K562 (cell line): ENCODE results near the gene ASPA. TPM values are rescaled to one million over a fixed set of nuclear protein-coding genes. Genes with fewer than 3 reads are reported as not detected.

Source experiments
- ATAC-seq: fragments of 200-7000 bp; cut with Tn5 transposase; 3 replicates; pipeline ENCODE4 v1.9.1; 2020; ENCODE audit warnings: moderate library complexity
- BruUV-seq: library from RNA; stranded (reverse); fragments of 400-500 nt; replicated peaks from 2 replicates; lab custom pipeline; 2021; lab: Mats Ljungman, UMichigan
- CTCF ChIA-PET: fragments of 300-600 bp; formaldehyde crosslinking; extraction: SDS; loops from one replicate; lab custom pipeline; 2021; ENCODE audit warnings: low intra/inter-chr PET ratio; lab: Yijun Ruan, JAX
- POLR2A ChIA-PET: fragments of 300-600, 350-650 bp; sonication (Branson Sonifier 250); formaldehyde crosslinking; extraction: SDS; loops from one replicate; lab custom pipeline; 2021; ENCODE audit warnings: antibody characterized with exemption, inconsistent platforms; lab: Yijun Ruan, JAX
- DNase-seq, 4 experiments: peaks; one replicate each; pipeline versions ENCODE4 v3.0.0 to v3.0.0-alpha.2; 2011 to 2018; ENCODE audit warnings: low spot score in 3 of 4, mixed read lengths in 3 of 4; ENCODE audit errors: extremely low read depth in 1 of 4
- FAIRE-seq: peaks from 2 replicates; lab custom pipeline; 2011; peaks lifted over from hg19 to GRCh38; lab: Jason Lieb, UNC
- H2AFZ ChIP-seq: 2 replicates; pipeline ENCODE4 v1.6.0; 2011; ENCODE audit warnings: low read depth, low read length, control low read depth, inconsistent platforms
- H3K27ac ChIP-seq: fragments of 200-600 bp; 3 replicates; pipeline ENCODE4 v1.8.0; 2011; ENCODE audit warnings: low read depth, mild to moderate bottlenecking, control low read depth, inconsistent platforms, low read length, moderate library complexity, mixed read lengths; ENCODE audit errors: extremely low read depth
- H3K27me3 ChIP-seq, 2 experiments: fragments of 300-600 bp in 1 of 2; 2 replicates in 1 of 2; 3 replicates in 1 of 2; pipeline versions ENCODE4 v1.6.0 to v1.8.0; 2011; ENCODE audit warnings: inconsistent platforms in 2 of 2, low read length in 2 of 2, mild to moderate bottlenecking in 1 of 2, mixed read lengths in 1 of 2, moderate library complexity in 1 of 2; ENCODE audit not compliant: control insufficient read depth in 2 of 2, insufficient read depth in 2 of 2
- H3K36me3 ChIP-seq: fragments of 300-600 bp; 3 replicates; pipeline ENCODE4 v1.8.0; 2011; ENCODE audit warnings: mild to moderate bottlenecking, low read length, inconsistent platforms; ENCODE audit not compliant: control insufficient read depth, insufficient read depth
- H3K4me1 ChIP-seq, 2 experiments: fragments of 200-600 bp in 1 of 2; replicated peaks in 1 of 2; 2 replicates in 1 of 2; 3 replicates in 1 of 2; pipeline versions ENCODE4 v1.5.1 to v1.8.0; 2011; ENCODE audit warnings: inconsistent platforms in 2 of 2, low read length in 2 of 2, mild to moderate bottlenecking in 1 of 2, mixed read lengths in 1 of 2, moderate library complexity in 1 of 2; ENCODE audit not compliant: control insufficient read depth in 2 of 2, insufficient read depth in 2 of 2
- H3K4me2 ChIP-seq: 2 replicates; pipeline ENCODE4 v1.6.1; 2011; ENCODE audit warnings: low read length, control low read depth, inconsistent platforms, mixed read lengths; ENCODE audit not compliant: insufficient read depth
- H3K4me3 ChIP-seq: fragments of 200-600 bp; sonication (generic), shearing (Covaris generic); 2 replicates; pipeline ENCODE4 v1.5.1; 2016; ENCODE audit warnings: control low read depth, inconsistent platforms
- H3K79me2 ChIP-seq: fragments of 200-600 bp; 3 replicates; pipeline ENCODE4 v1.8.0; 2011; ENCODE audit warnings: low read length, inconsistent platforms; ENCODE audit not compliant: control insufficient read depth, insufficient read depth
- H3K9ac ChIP-seq, 2 experiments: 2 replicates each; pipeline versions ENCODE4 v1.6.0 to v1.6.1; 2011; ENCODE audit warnings: low read depth in 2 of 2, low read length in 2 of 2, control low read depth in 1 of 2, inconsistent platforms in 1 of 2, mild to moderate bottlenecking in 1 of 2, mixed read lengths in 1 of 2; ENCODE audit not compliant: insufficient read depth in 1 of 2
- H3K9me1 ChIP-seq: one replicate; pipeline ENCODE4 v1.6.0; 2011; ENCODE audit warnings: inconsistent platforms, mild to moderate bottlenecking, low read length, moderate library complexity; ENCODE audit not compliant: control insufficient read depth, insufficient read depth
- H3K9me3 ChIP-seq: replicated peaks from 2 replicates; pipeline ENCODE4 v1.5.1; 2011; ENCODE audit warnings: low read depth, low read length, inconsistent platforms; ENCODE audit not compliant: control insufficient read depth, insufficient read depth
- H4K20me1 ChIP-seq: replicated peaks from 2 replicates; pipeline ENCODE4 v1.6.1; 2011; ENCODE audit warnings: low read length, inconsistent platforms, mixed read lengths; ENCODE audit not compliant: control insufficient read depth, insufficient read depth
- CBFA2T3 ChIP-seq: fragments of 450-650 bp; IDR thresholded peaks from 2 replicates; pipeline ENCODE4 v1.6.1; 2017
- ERF ChIP-seq: fragments of 450-650 bp; formaldehyde crosslinking; IDR thresholded peaks from 2 replicates; pipeline ENCODE4 v1.4.0; 2020; ENCODE audit warnings: mild to moderate bottlenecking, mixed read lengths
- JUND ChIP-seq, 2 experiments: IDR thresholded peaks; 2 replicates in 1 of 2; 3 replicates in 1 of 2; pipeline ENCODE4 v1.6.1; 2011; ENCODE audit warnings: borderline replicate concordance in 2 of 2, low read depth in 2 of 2, low read length in 2 of 2, improper control_type of control experiment in 1 of 2, missing biosample characterization in 1 of 2, missing genetic modification characterization in 1 of 2, missing genetic modification reagents in 1 of 2
- NRF1 ChIP-seq, 2 experiments: fragments of 450-650 bp; IDR thresholded peaks in 1 of 2; conservative IDR thresholded peaks in 1 of 2; 2 replicates each; pipeline ENCODE4 v1.6.1; 2014; ENCODE audit warnings: mild to moderate bottlenecking in 2 of 2
- PCBP1 ChIP-seq: fragments of 200-400 bp; formaldehyde crosslinking; IDR thresholded peaks from 2 replicates; pipeline ENCODE4 v1.6.1; 2018; ENCODE audit warnings: mild to moderate bottlenecking, low read depth, low read length; ENCODE audit not compliant: poor library complexity, severe bottlenecking
- PHF8 ChIP-seq: fragments of 200-600 bp; sonication (generic); IDR thresholded peaks from 2 replicates; pipeline ENCODE4 v1.6.1; 2012; ENCODE audit warnings: mixed run types, mild to moderate bottlenecking, inconsistent platforms, low read length, moderate library complexity, borderline replicate concordance
- SAFB2 ChIP-seq: fragments of 200-400 bp; formaldehyde crosslinking; IDR thresholded peaks from 2 replicates; pipeline ENCODE4 v1.6.1; 2018; ENCODE audit warnings: borderline replicate concordance, low read length, low read depth, moderate library complexity; ENCODE audit not compliant: severe bottlenecking
- SP1 ChIP-seq: sonication (generic); formaldehyde crosslinking; IDR thresholded peaks from 2 replicates; pipeline ENCODE4 v1.8.1; 2022; ENCODE audit warnings: mild to moderate bottlenecking, missing genetic modification reagents
- ZBTB7A ChIP-seq: IDR thresholded peaks from 2 replicates; pipeline ENCODE4 v1.6.1; 2011; ENCODE audit warnings: low read depth, mild to moderate bottlenecking, low read length, moderate library complexity, borderline replicate concordance; ENCODE audit not compliant: control insufficient read depth
- ZNF174 ChIP-seq: fragments of 250-450 bp; sonication (Bioruptor Pico); IDR thresholded peaks from 2 replicates; pipeline ENCODE4 v1.4.0; 2020; ENCODE audit warnings: mild to moderate bottlenecking
- ZNF3 ChIP-seq: fragments of 250-450 bp; sonication (Bioruptor Pico); IDR thresholded peaks from 2 replicates; pipeline ENCODE4 v1.5.0; 2021; ENCODE audit warnings: mild to moderate bottlenecking, moderate library complexity
- ZNF668 ChIP-seq: fragments of 250-450 bp; sonication (Bioruptor Pico); IDR thresholded peaks from 2 replicates; pipeline ENCODE4 v1.8.0; 2022; ENCODE audit warnings: mild to moderate bottlenecking, inconsistent platforms
- WGBS: fragments of 100-300 bp; shearing (Covaris generic); methylation state at CpG from one replicate; pipeline ENCODE4 v1.1.6; 2016; ENCODE audit warnings: low coverage, mixed read lengths; ENCODE audit not compliant: insufficient coverage; ENCODE audit errors: missing lambda C conversion rate; 5-methylcytosine and 5-hydroxymethylcytosine counted together
- in situ Hi-C: fragments of 300-500 bp; cut with MboI; formaldehyde crosslinking; loops from 4 replicates; pipeline ENCODE4 v1.15.0; 2018; ENCODE audit warnings: inconsistent platforms, mixed read lengths
- intact Hi-C: fragments of 100-400 bp; cut with micrococcal nuclease; formaldehyde crosslinking; loops from 2 replicates; pipeline ENCODE4 v1.14.2; 2022
- polyA plus RNA-seq, 8 experiments: library from polyadenylated mRNA; depleted of rRNA in 4 of 8; stranded (reverse) in 5 of 8; unstranded in 3 of 8; fragments of >200 nt; fragmentation: Nextera tagmentation in 2 of 8; fragmentation: Illumina TruSeq in 1 of 8; extraction: Ambion mirVana in 2 of 8; extraction: Trizol in 1 of 8; gene quantifications; 2 replicates each; pipeline versions ENCODE4 v1.2.1 to v1.2.3, GENCODE V29; 2011 to 2014; ENCODE audit warnings: inconsistent platforms in 1 of 8, missing spikeins in 1 of 8
- total RNA-seq, 7 experiments: library from RNA; depleted of rRNA in 6 of 7; stranded (reverse); fragments of >200 nt in 6 of 7; fragmentation: Illumina TruSeq in 2 of 7; extraction: Trizol in 2 of 7; gene quantifications; 2 replicates each; pipeline versions ENCODE4 v1.2.1 to v1.2.3, GENCODE V29; 2011 to 2021; ENCODE audit warnings: low replicate concordance in 1 of 7
- TF ChIP-seq, protein P1 (sequence below): fragments of 250-450 bp; sonication (Bioruptor Pico); IDR thresholded peaks from 2 replicates; pipeline ENCODE4 v1.4.0; 2020; ENCODE audit warnings: mild to moderate bottlenecking, moderate library complexity

Gene ASPA
- total and polyA plus RNA-seq, 9 of the 15 experiments (the other 6 are each of a cell fraction or from before 2014, with no cell fraction given), result not detected

DNA sequence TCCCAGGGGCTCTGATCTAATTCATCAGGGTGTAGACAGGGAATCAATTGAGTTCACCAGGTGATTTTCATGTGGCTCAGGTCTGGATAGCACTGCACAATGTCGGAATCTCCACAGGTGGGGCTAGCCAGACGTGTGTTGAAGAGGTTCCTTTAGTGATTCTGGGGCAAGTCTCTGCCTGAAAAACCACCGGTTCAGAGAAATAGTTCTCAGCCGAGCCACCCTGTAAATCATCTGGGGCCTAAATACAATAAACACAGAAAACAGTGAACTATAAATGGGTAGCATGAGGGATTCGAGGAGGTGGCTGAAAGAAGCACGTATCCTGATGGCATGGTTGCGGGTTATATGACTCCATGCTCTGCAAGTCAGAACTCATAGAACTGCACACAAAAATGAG lies 21.3 kb downstream of the ASPA start:
- POLR2A ChIA-PET, result no interaction called here

More for the DNA sequence above, 21.3 kb downstream of the ASPA start:
- DNase-seq, result no peak
- Histone ChIP-seq H3K79me2 (no peaks in the 10 kb centered on the region), H3K9me3 (no peaks in the 10 kb centered on the region), H3K4me3 (no peak overlapping the region), H3K27me3 (peaks cover 0 to 7% of the 10 kb centered on the region in 2 experiments; a peak in 2 of 5 replicates), H3K9ac (no peak overlapping the region), H3K4me2 (no peak overlapping the region), H3K27ac (no peak overlapping the region), H3K9me1 (no peaks in the 10 kb centered on the region), H3K36me3 (no peaks in the 10 kb centered on the region), H2AFZ (no peak overlapping the region), H3K4me1 (no peaks in the 10 kb centered on the region), H4K20me1 (no peaks in the 10 kb centered on the region)
- no peak for FAIRE-seq
- BruUV-seq, result no TSS peak
- in situ Hi-C loops (no loop called here), intact Hi-C loops (no loop called here)
- no peak for ATAC-seq
- CTCF ChIA-PET, result no interaction called here
- 3% methylated on average over 6 of the region's 7 CpGs for WGBS
- TF ChIP-seq, protein P1, sequence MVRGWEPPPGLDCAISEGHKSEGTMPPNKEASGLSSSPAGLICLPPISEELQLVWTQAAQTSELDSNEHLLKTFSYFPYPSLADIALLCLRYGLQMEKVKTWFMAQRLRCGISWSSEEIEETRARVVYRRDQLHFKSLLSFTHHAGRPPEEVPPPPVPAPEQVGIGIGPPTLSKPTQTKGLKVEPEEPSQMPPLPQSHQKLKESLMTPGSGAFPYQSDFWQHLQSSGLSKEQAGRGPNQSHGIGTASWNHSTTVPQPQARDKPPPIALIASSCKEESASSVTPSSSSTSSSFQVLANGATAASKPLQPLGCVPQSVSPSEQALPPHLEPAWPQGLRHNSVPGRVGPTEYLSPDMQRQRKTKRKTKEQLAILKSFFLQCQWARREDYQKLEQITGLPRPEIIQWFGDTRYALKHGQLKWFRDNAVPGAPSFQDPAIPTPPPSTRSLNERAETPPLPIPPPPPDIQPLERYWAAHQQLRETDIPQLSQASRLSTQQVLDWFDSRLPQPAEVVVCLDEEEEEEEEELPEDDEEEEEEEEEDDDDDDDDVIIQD (CRISPR knock-in tag), result no peak
- TF ChIP-seq CBFA2T3 (no peak), NRF1 (conservative IDR thresholded peaks at IDR 0.05 in 1 of 2, IDR thresholded peaks at IDR 0.05 in 1 of 2) (no peak), SP1 (CRISPR knock-in tag) (no peak), ZNF668 (CRISPR knock-in tag) (no peak), JUND (IDR thresholded peaks at IDR 0.05; ENCODE audit: borderline replicate concordance, low read depth, low read length) (no peak), JUND (tag; IDR thresholded peaks at IDR 0.05; ENCODE audit: borderline replicate concordance, low read depth, low read length) (no peak), ERF (CRISPR knock-in tag) (no peak), PCBP1 (no peak), ZNF3 (no peak), PHF8 (no peak), ZBTB7A (no peak), SAFB2 (no peak), ZNF174 (CRISPR knock-in tag) (no peak)
